Endodermal cell (in vitro differentiated cells): ENCODE measurements around the gene SRBD1. TPM values are rescaled to one million over a fixed set of nuclear protein-coding genes. Genes with fewer than 3 reads are reported as not detected.

Source experiments
- DNase-seq: peaks from one replicate; pipeline ENCODE4 v3.0.0-alpha.2; 2017
- H3K27ac ChIP-seq: 2 replicates; pipeline ENCODE4 v1.5.1; 2013; ENCODE audit warnings: mild to moderate bottlenecking, low read depth, low read length, moderate library complexity
- H3K27me3 ChIP-seq: 2 replicates; pipeline ENCODE4 v1.6.1; 2013; ENCODE audit warnings: mild to moderate bottlenecking, low read length, moderate library complexity; ENCODE audit not compliant: insufficient read depth, control insufficient read depth, poor library complexity, severe bottlenecking
- H3K36me3 ChIP-seq: 2 replicates; pipeline ENCODE4 v1.7.0; 2013; ENCODE audit warnings: mild to moderate bottlenecking, low read length, moderate library complexity; ENCODE audit not compliant: control insufficient read depth, insufficient read depth
- H3K4me1 ChIP-seq: one replicate; pipeline ENCODE4 v1.7.0; 2013; ENCODE audit warnings: low read length; ENCODE audit not compliant: control insufficient read depth, insufficient read depth
- H3K4me3 ChIP-seq: 2 replicates; pipeline ENCODE4 v1.5.1; 2013; ENCODE audit warnings: mild to moderate bottlenecking, low read length, moderate library complexity
- H3K9ac ChIP-seq: 2 replicates; pipeline ENCODE4 v1.6.1; 2013; ENCODE audit warnings: mild to moderate bottlenecking, low read length, moderate library complexity; ENCODE audit not compliant: poor library complexity, severe bottlenecking; ENCODE audit errors: extremely low read depth
- H3K9me3 ChIP-seq: 2 replicates; pipeline ENCODE4 v1.6.1; 2013; ENCODE audit warnings: mild to moderate bottlenecking, low read length, moderate library complexity; ENCODE audit not compliant: control insufficient read depth
- H3K27ac Mint-ChIP-seq: 2 replicates; pipeline ENCODE4 v1.8.0; 2020; ENCODE audit warnings: mixed read lengths
- H3K27me3 Mint-ChIP-seq: 2 replicates; pipeline ENCODE4 v1.8.0; 2021; ENCODE audit warnings: mild to moderate bottlenecking, mixed read lengths; ENCODE audit not compliant: insufficient read depth
- H3K36me3 Mint-ChIP-seq: 2 replicates; pipeline ENCODE4 v1.8.0; 2020; ENCODE audit warnings: low read depth, mixed read lengths
- H3K4me1 Mint-ChIP-seq: 2 replicates; pipeline ENCODE4 v1.8.0; 2020; ENCODE audit warnings: mixed read lengths
- H3K4me3 Mint-ChIP-seq: 2 replicates; pipeline ENCODE4 v1.8.0; 2020; ENCODE audit warnings: mild to moderate bottlenecking, moderate library complexity, mixed read lengths
- H3K9me3 Mint-ChIP-seq: 2 replicates; pipeline ENCODE4 v1.8.0; 2020; ENCODE audit warnings: mild to moderate bottlenecking, mixed read lengths
- WGBS, 2 experiments: methylation state at CpG; one replicate each; pipeline versions ENCODE4 v1.1.5 to v1.1.7; 2013; ENCODE audit warnings: missing lambda C conversion rate in 2 of 2, mixed read lengths in 1 of 2; ENCODE audit not compliant: insufficient coverage in 1 of 2, insufficient read length in 1 of 2; 5-methylcytosine and 5-hydroxymethylcytosine counted together
- total RNA-seq, 2 donors: library from RNA; stranded (reverse); fragmentation: NEBNext Ultra II Directional in 1 of 2; extraction: Animal tissue kit (Norgen Biotek cat#: 25700) in 1 of 2; gene quantifications; 2 replicates in 1 of 2; 3 replicates in 1 of 2; pipeline ENCODE4 v1.2.1, GENCODE V29; 2021
- TF ChIP-seq, protein P1 (sequence below): fragments of 200-600 bp; sonication (generic); conservative IDR thresholded peaks from 2 replicates; pipeline ENCODE4 v1.5.0; 2021; ENCODE audit warnings: antibody characterized with exemption, mild to moderate bottlenecking

The SRBD1 gene
- total RNA-seq, 2 donors from 2014 or later: 17.7 to 19.6 TPM

DNA sequence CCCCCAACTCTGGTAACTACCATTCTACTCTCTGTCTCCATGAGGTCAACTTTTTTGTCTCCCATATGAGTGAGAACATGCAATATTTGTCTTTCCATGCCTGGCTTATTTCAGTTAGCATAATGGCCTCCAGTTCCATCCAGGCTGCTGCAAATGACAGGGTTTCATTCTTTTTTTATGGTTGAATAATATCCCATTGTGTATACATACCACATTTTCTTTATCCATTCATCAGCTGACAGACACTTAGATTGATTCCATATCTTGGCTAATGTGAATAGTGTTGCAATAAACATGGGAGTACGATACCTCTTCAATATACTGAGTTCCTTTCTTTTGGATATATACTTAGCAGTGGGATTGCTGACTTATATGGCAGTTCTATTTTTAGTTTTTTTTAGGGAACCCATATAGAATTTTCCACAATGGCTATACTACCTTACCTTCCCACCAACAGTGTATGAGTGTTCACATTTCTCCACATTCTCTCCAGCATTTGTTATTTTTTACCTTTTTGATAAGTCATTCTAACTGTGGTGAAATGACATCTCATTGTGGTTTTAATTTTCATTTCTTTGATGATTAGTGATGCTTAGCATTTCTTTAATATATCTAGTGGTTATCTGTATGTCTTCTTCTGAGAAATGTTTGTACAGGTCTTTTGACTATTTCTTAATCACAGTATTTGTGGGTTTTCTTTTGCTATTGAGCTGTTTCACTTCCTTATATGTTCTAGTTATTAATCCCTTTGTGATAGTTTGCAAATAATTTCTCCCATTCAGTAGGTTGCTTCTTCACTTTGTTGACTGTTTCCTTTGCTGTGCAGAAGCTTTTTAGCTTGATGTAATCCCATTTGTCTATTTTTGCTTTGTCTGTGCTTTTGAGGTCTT, 112.2 kb downstream of the SRBD1 start:
- no peak overlapping the region for H3K27ac Mint-ChIP-seq
- H3K4me3 ChIP-seq: no peak overlapping the region
- WGBS, 2 experiments: 100% methylated on average over 1 of the region's 1 CpG; no CpG with 5 or more reads in 1 of the 2 experiments
- peaks cover 31% of the 10 kb centered on the region for H3K9me3 Mint-ChIP-seq
- no peak overlapping the region for H3K4me3 Mint-ChIP-seq
- no peaks in the 10 kb centered on the region for H3K27me3 ChIP-seq
- no peaks in the 10 kb centered on the region for H3K4me1 Mint-ChIP-seq
- no peaks in the 10 kb centered on the region for H3K27me3 Mint-ChIP-seq
- DNase-seq: no peak
- H3K9me3 ChIP-seq: peaks cover 20% of the 10 kb centered on the region
- TF ChIP-seq, protein P1, sequence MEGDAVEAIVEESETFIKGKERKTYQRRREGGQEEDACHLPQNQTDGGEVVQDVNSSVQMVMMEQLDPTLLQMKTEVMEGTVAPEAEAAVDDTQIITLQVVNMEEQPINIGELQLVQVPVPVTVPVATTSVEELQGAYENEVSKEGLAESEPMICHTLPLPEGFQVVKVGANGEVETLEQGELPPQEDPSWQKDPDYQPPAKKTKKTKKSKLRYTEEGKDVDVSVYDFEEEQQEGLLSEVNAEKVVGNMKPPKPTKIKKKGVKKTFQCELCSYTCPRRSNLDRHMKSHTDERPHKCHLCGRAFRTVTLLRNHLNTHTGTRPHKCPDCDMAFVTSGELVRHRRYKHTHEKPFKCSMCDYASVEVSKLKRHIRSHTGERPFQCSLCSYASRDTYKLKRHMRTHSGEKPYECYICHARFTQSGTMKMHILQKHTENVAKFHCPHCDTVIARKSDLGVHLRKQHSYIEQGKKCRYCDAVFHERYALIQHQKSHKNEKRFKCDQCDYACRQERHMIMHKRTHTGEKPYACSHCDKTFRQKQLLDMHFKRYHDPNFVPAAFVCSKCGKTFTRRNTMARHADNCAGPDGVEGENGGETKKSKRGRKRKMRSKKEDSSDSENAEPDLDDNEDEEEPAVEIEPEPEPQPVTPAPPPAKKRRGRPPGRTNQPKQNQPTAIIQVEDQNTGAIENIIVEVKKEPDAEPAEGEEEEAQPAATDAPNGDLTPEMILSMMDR: no peak
- H3K36me3 Mint-ChIP-seq: peaks cover 28% of the 10 kb centered on the region
- no peaks in the 10 kb centered on the region for H3K4me1 ChIP-seq
- H3K36me3 ChIP-seq: peaks cover 5% of the 10 kb centered on the region
- no peak overlapping the region for H3K9ac ChIP-seq
- H3K27ac ChIP-seq: no peak overlapping the region

DNA sequence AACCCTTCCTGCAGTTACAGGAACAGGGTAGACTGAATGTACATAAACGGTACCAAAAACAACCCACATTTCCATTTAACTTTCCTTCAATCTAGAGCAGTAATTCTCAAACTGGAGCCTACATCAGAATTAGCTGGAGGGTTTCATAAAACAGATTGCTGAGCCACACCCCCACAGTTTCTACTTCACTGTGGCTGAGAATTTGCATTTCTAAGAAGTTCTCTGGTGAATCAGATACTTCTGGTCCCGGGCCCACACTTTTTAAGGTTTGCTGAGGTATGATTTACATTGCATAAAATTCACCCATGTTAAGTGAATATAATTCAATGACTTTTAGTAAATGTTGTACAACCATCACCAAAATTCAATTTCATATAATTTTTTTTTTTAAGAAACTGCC, 113.7 kb downstream of the SRBD1 start:
- Histone ChIP-seq H3K4me3 (no peak overlapping the region), H3K9ac (no peak overlapping the region), H3K9me3 (peaks cover 19% of the 10 kb centered on the region), H3K27ac (no peak overlapping the region), H3K36me3 (peaks cover 10% of the 10 kb centered on the region), H3K4me1 (no peaks in the 10 kb centered on the region), H3K27me3 (no peaks in the 10 kb centered on the region)
- H3K36me3 Mint-ChIP-seq: peaks cover 25% of the 10 kb centered on the region
- no peaks in the 10 kb centered on the region for H3K27me3 Mint-ChIP-seq
- no peaks in the 10 kb centered on the region for H3K4me1 Mint-ChIP-seq
- no peak overlapping the region for H3K4me3 Mint-ChIP-seq
- WGBS, 2 experiments: 68 to 100% methylated on average over 1 to 2 of the region's 2 CpGs
- no peak for DNase-seq
- peaks cover 25% of the 10 kb centered on the region for H3K9me3 Mint-ChIP-seq
- TF ChIP-seq, protein P1: no peak
- no peak overlapping the region for H3K27ac Mint-ChIP-seq

DNA sequence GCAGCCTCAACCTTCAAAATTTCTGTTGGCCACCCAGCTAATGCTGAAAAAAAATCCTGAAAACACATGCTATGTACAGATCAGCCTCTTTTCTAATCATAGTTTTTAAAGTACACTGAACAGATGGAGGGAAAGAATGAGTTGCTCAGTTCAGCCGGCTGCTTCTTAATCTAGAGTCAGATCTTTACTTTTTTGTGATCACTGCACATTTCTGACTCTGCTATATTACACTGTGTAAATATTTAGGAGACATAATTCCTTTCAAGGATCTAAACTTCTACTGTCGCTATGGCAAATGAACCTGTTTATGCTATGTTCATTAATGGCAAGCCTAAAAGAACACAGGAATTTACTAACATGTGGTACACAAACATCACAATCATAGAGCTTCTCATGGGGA, 114.2 kb downstream of the SRBD1 start:
- no peaks in the 10 kb centered on the region for H3K4me1 ChIP-seq
- H3K36me3 ChIP-seq: peaks cover 10% of the 10 kb centered on the region
- TF ChIP-seq, protein P1: no peak
- no peaks in the 10 kb centered on the region for H3K27me3 ChIP-seq
- 91% methylated on average over 2 of the region's 2 CpGs; no CpG with 5 or more reads in 1 of the 2 experiments for WGBS, 2 experiments
- no peaks in the 10 kb centered on the region for H3K27me3 Mint-ChIP-seq
- DNase-seq: no peak
- H3K9ac ChIP-seq: no peak overlapping the region
- no peak overlapping the region for H3K4me3 ChIP-seq
- H3K4me1 Mint-ChIP-seq: no peaks in the 10 kb centered on the region
- no peak overlapping the region for H3K27ac ChIP-seq
- no peak overlapping the region for H3K27ac Mint-ChIP-seq
- H3K9me3 ChIP-seq: peaks cover 15% of the 10 kb centered on the region
- H3K4me3 Mint-ChIP-seq: no peak overlapping the region
- H3K9me3 Mint-ChIP-seq: peaks cover 20% of the 10 kb centered on the region
- peaks cover 20% of the 10 kb centered on the region for H3K36me3 Mint-ChIP-seq
